ENCODE data around the gene OTOG.

The OTOG gene

DNA sequence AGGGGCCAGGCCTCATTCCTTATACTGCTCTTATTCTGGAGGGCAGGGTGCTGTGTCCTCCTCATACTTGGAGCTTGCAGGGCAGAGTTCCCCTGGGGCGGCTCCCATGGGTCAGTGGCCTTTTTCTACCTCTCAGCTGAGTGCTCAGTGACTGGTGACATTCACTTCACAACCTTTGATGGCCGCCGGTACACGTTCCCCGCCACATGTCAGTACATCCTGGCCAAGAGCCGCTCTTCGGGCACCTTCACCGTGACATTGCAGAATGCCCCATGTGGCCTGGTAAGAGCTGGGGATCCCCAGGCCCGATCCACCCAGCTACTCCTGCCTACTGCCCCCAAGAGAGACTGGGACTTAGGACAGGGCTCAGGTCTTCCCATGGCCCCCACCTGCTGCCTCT lies 14.5 kb downstream of the OTOG start:
- no peak for DNase-seq (ENCODE audit: low read depth)

DNA sequence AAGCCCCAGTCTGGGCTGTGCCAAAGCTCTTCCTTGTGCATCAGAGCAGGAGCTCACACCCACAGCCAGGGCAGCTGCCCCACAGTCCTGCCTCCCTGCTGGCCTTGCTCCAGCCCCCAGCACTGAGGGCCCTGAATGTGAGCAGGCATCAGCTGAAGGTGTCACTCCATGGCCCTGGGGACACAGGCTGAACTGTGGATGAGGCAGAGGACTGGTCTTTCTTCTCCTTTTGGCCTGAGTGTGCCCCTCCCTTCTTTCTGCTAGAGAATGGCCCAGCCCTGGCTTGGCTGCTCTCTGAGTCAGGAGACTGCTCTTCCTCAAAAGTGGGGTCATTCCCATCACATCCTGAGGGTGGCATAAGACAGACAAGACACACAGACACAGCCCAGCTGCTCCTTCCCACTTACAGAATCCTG lies 16.2 kb downstream of the OTOG start:
- no peak for DNase-seq (ENCODE audit: low read depth)

DNA sequence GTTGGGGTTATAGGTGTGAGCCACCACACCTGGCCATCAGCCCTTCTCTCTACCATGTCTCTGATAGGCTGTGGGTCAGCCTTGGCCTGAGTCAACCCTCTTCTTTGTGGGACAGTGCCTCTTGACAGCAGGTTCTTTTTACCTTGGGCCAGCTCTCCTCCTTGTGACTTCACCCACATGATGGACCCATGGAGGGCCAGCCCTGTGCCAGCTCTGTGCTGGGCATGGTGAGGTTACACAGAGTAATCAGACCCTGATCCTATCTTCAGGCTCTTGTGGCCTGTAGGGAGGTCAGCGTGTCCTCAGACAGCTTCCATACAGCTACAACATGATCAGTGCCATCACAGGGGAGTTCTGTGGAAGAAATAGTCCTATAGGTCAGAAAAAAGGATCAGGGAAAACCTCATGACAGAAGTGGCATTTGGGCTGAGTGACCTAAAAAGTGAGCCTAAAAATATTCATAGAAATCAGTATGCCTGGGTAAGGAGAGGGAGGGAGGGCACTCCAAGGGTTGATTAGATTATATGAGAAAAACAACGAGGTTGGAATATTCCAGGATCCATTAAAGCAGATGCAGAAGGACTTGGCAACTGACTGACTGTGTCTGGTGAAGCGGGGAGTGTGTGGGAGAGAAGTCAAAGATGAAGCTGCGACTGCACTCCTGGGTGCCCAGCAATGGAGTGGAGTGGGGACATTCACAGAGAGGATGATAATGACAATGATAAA lies 17.1 kb downstream of the OTOG start:
- no peak for DNase-seq (ENCODE audit: low read depth)

DNA sequence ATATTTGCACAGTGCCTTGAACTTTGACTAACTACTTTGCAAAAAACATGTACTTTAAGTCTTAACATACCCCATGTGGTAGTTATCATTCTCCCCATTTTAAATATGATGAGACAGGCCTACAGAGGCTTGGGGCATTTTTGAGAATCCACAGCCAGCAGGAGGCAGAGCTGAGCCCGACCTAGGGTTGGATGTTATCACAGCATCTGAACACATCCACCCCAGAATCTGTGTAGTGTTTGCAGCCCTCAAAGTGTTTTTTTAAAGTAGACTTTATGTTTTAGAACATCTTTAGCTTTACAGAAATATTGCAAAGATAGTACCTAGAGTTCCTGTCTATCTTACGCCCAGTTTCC lies 17.6 kb downstream of the OTOG start:
- no peak for DNase-seq (ENCODE audit: low read depth)

DNA sequence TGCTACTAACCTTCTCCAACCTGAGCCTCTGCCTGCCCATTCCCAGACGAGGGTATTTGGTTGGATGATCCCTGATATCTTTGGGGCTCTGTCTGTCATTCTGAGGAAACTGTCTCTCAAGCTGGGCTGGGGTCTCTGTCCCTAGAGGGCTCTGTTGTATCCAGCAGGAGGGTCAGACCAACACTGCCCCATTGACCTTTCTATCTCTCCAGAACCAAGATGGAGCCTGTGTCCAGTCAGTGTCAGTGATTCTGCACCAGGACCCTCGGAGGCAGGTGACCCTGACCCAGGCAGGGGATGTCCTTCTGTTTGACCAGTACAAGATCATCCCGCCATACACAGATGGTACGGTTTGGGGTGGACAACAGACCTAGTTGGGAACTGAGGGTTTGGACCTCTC lies 21.9 kb downstream of the OTOG start:
- no peak for DNase-seq (ENCODE audit: low read depth)

DNA sequence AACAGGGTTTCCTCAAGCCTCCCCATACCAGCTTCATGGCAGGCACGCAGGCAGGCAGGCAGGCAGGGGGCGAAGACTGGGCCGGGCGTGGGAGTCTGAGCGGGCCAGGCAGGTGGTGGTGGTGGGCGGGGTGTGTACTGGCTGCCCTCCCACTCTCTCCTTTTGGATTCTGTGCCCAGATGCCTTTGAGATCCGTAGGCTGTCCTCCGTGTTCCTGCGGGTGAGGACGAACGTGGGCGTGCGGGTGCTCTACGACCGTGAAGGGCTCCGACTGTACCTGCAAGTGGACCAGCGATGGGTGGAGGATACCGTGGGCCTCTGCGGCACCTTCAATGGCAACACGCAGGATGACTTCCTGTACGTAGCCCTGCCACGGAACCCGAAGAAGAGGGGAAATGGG lies 23.0 kb downstream of the OTOG start:
- DNase-seq (ENCODE audit: low read depth), result no peak

DNA sequence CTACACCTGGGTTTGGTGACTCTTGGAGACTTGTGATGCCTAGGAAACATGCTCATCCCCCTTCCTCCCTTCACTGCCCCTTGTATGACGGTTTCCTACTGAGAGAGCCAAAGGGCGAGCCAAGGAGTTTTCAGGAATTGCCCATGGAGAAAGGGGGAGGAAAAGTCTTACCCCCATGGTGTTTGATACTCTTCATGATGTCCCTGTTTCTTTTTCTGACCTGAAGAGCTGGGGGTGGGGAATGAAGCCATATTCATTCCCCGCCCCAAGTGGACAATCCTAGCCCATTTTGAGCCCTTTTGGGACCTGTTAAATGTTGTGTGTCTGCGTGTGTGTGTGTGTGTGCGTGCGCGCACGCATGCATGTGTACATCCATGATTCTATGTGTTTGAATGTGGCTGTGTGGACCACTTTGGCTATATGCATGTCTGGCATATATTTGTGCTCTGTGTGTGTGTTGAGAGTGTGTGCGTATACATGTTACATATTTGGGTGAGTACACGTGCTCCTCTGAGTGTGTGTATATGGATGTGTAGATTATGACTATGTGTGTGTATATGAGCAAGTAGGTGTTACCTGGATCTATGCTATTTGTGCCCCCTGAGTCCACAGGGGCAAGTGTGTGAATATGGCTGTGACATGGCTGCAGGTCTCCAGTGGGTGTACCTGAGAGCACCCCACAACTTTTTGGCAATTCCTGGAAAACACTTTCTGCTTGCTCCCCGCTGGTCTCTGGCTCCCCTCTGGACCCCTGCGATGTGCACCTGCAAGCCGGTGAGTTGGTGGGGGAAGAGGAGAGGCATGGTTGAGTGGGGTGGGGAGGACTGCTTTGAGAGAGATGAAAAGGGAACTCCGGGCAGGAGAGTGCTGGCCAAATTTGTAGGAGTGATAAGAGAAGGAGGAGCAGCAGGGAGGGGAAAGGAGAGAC lies 24.6 kb downstream of the OTOG start:
- no peak for DNase-seq (ENCODE audit: low read depth)

DNA sequence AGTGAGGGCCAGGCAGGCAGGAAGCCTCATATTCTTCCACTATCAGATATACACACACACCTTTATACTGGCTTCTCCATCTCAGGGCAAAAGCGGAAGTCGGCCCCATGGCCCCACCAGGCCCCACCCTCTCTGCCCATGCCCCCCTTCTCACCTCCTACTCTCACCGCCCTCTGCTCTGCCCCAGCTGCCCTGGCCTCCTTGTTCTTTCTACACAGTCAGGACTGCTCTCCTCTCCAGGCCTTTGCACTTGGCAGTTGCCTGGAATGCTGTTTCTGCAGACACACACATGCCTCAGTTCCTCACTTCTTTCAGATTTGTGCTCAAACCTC lies 25.3 kb downstream of the OTOG start:
- DNase-seq (ENCODE audit: low read depth), result no peak

DNA sequence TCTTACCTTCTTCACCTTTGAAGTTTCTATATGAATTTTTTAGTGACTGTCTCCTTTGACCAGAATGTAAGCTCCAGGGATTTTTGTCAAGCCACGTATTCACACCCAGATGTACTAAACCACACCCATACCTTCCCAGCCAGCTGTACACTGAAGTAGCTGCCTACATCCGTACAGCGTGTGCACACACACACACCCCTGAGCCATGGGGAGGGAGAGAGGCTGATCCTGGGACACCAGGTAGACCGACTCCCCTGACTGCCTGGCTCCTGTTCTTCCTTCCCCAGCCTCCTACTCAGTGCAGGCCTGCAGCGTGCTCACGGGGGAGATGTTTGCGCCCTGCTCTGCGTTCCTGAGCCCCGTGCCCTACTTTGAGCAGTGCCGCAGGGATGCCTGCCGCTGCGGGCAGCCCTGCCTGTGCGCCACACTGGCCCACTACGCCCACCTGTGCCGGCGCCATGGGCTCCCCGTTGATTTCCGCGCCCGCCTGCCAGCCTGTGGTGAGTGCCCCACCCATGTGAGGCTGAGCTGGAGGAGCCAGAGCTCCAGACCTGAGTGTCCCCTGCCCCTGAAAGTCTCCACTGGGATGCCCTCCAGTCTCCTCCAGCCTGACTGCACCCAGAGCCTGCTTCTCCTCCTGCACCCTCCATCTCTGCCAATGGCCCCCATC lies 25.9 kb downstream of the OTOG start:
- no peak for DNase-seq (ENCODE audit: low read depth)

DNA sequence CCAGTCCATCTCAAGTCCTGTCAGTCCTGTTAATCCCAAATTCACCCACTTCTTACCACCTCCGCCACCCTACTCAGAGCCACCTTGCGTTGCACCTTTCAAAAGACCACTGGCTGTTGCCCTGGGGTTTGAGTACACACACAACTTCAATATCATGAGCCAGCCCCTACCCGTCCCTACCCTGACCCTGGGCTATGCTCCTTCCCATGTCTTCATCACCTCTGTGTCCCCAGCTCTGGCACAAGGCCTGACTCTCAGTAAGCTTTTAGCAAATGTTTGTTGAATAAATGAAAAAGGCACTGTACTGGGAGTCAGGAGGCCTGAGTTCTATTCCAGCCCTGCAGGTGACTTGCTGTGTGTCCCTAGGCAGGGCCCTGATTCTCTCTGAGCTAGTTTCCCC lies 26.5 kb downstream of the OTOG start:
- DNase-seq (ENCODE audit: low read depth), result no peak

DNA sequence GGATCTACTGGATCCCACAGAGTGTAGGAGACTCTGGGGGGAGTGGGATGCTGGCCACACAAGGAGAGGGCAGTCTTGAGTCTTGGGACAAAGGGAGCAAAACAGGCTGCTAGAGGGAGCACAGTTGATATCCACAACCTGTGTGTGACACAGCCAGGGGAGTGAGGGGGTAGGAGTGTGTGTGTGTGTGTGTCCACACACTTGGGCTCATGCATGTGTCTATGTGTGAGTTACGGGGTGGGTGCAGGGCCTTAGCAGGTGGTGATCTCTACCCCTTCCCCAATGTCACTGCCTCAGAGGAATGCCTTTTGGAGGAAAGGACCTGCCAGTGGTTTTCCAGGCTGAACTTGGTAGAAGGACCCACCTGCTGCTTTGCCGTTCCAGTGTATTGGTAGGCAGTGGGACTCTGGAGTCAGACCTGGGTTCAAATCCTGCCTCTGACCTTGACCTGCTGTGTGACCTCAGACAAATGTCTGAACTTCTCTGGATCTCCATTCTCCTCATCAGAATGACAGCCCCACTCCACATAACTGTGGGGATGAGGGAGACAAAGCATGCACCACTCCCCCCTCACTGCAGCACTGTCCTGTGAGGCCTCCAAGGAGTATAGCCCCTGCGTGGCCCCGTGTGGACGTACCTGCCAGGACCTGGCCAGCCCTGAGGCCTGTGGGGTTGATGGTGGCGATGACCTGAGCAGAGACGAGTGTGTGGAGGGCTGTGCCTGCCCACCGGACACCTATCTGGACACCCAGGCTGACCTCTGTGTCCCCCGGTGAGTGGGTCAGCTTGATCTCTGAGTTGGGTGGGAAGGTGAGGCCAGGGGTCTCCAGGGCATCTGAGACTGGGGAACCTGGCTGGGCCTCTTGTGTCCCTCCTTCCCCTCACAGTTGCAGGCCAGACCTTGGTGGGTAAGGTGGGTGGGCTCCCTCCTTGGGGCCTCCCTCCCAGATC lies 27.4 kb downstream of the OTOG start:
- no peak for DNase-seq (ENCODE audit: low read depth)

DNA sequence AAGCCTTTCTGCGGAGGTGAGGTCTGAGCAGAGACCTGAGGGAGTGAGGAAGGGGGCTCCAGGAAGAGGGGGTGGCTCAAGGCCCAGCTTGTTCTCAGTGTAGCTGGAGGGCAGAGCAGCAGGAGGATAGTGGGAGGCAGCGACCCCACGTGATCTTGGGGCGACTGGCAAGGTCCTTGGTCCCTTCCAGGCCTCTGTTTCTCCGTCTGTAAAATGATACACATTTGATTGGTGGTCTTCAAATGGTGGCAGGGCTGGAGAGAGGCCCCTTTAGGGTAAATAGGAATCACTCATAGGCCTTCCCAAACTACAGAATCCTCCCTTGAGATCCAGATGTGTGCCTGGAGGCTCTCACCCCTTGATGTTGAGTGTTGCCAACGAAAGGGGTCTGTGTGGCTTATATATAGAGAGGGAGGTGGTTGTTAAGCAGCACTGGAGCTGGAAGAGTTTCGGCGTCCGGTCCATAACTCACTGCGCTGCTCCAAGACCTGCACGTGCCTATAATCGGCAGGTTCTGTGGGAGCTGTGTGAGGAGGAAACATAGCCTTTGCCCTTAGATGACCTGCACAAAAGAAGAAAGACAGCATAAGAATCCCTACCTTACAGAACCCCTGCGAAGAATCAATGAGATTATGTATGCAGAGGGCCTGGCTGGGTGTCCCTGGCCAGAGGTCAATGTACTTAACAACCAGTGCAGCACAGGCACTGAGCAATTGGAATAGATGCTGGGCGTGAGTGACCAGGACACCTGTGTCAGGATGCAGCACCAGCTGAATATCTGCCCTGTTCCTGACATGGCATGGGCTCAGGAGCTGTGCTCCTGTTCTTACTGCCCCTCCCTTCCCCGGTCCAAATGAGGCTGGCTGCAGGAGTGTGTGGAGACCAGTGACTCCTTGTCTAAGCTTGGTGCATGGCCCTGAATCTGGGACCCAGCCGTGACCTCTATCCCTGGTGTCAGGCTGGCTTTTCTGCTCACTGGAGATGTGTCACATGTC lies 28.7 kb downstream of the OTOG start:
- no peak for DNase-seq (ENCODE audit: low read depth)

DNA sequence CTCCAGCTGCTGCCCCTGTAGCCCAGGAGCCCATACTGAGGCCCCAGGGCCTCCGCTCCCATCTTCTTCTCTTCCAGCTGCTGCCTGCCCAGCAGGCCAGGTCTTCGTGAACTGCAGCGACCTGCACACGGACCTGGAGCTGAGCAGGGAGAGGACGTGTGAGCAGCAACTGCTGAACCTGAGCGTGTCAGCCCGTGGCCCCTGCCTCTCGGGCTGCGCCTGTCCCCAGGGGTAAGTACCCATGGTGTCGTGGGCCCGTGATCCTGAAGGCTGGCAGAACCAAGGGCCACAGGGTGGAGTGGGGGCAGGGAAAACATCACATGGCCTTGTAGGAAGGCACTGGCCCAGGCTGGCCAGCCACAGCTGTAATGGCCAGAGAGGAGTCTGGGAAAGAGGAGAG lies 31.2 kb downstream of the OTOG start:
- no peak for DNase-seq (ENCODE audit: low read depth)

DNA sequence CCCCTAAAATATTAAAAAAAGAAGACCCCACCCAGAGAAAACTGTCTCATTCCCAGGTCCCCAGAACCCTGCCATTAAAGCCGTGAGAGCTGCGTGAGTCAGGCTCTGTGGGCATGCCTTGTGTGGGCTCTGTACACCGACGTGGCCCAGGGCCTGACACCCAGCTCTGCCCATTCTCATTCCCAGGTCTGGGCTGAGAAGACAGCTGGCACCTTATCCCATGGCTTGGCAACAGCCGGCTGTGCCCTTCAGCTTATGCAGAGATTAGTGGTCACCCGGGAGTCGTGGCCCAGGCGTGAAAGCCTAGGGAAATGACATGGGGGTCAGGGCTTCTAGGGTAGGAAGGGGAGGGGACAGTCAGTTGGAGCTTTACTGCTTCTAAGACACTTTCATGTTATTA lies 31.9 kb downstream of the OTOG start:
- DNase-seq (ENCODE audit: low read depth), result no peak

DNA sequence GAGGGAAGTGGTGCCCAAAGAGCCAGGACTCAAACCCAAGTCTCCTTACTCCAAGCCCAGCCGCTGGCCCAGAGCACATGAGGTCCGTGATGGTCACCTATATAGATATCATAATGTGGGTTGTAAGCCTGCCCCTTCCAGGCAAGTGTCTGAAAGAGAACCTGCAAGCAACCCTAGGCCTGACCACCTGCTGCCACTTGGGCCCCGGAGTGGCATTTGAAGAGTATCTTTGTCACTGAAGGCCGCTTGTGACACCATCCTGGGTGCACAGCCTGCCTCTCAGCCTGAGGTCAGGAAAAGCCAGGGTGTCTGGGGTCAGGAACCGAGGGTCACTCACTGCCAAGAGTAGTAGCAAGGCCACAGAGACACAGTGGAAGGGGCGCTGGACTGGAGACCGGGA lies 32.4 kb downstream of the OTOG start:
- DNase-seq (ENCODE audit: low read depth), result no peak

DNA sequence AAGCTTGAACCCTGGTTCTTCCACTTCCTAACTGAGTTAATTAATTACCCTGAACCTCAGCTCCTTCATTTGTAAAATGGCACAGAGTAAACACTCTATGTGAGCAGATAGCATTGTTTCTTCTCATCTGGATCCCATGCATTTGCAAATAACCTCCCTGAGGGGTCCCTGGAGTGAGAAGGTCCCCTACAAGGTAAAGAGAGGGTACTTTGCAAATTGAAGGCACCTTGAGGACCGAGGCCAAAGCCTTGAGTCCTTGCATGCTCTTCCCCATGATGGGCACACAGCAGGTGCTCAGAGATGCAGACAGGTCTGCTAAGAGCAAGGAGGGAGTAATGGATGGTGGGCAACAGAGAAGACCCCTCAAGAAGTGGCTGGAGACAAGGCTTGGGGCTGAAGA lies 33.2 kb downstream of the OTOG start:
- DNase-seq (ENCODE audit: low read depth), result no peak

DNA sequence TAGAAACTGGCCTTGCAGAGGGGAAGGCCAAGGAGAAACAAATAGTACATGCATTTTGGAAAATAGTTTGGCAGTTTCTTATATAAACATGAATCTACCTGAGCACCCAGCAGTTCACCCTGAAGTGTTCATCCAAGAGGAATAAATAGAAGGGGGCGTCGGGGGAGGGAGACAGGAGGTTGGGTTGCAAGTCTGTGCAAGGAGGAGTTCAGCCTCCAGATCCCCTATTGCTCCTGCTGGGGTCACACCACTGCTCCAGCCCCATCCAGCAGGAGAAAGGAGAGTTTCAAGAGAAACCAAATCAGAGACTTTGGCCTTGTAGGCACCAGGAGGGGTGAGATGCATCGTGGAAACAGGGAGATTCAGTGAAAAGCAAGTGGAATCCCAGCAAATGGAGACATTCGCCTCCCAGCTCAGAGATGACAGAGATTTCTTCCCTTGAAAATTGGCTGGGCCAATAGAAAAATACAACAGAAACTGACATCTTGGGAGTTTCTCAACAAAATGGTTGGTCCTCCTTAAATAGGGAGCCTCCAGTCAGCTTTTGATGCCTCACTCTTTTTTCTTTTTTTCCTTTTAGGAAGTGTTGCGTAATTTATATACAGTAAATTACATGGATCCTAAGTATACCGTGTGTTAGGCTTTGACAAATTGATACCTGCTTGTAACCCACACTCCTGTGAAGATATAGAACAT lies 34.1 kb downstream of the OTOG start:
- DNase-seq (ENCODE audit: low read depth), result no peak

DNA sequence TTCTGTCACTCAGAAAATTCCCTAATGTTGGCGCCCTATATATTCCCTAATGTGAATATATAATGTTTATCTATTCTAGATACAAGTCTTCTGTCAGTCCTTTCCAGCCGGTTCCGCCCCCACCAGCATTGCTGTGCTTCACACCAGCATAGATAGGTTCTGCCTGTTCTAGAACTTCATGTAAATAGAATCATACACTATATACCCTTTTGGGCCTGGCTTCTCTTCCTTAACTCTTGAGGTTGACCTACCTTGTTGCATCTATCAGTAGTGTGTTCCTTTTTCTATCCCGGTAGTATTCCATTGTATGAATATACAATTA lies 34.6 kb downstream of the OTOG start:
- no peak for DNase-seq (ENCODE audit: low read depth)

DNA sequence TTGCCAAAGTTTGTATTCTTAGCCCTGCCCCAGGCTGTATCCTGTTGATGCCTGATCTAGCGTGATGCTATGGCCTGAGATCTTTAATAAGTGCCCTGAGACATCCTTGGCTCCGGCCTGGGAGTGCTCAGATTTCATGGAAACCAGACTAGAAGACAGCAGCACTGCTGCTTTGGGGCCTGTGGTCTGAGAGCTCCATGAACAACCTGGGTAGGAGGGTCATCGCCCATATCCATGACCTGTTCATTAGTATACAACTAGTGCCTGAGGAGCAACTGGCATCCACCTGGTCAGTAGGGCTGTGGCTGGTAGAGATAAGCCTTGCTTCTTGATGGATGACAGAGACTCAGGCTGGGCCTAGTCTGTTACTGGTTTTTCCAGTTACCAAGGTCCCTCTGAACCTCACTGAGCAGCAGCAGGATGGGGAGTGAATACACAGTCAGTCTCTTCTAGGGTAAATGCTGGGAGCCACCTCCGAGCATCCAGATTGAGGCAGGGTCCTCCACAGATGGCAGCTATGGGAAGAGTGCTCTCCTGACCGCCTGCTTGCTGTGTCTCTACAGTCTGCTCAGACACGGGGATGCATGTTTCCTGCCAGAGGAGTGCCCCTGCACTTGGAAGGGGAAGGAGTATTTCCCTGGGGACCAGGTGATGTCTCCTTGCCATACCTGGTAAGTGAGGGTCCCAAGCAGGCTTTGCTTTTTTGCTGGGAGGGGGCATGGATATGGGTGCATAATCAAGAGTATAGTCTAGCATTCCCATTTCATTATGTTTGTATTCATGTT lies 39.0 kb downstream of the OTOG start:
- DNase-seq (ENCODE audit: low read depth), result no peak

Data from T follicular helper cell (primary cell).